ENCODE measurements around the gene SYTL1.
A peak's percentile ranks its signal among the peaks of the same experiment; 100 is the strongest.

Gene SYTL1

GRCh38 chr1:27363766-27364695, 22.2 kb downstream of the SYTL1 start:
- DNase-seq (ENCODE audit: low read depth in 2 of 2): no peak

- DNase-seq (ENCODE audit: low read depth in 2 of 2): no peak
These were observed 23.0 kb downstream of the SYTL1 start for GRCh38 chr1:27364696-27365371.

- DNase-seq (ENCODE audit: low read depth in 2 of 2): peak; percentile 61 to 69
These were observed 23.7 kb downstream of the SYTL1 start for GRCh38 chr1:27365372-27366112.

- peak; percentile 35 to 49 for DNase-seq (ENCODE audit: low read depth in 2 of 2)
These were observed 24.2 kb downstream of the SYTL1 start for GRCh38 chr1:27366113-27366410.

- DNase-seq (ENCODE audit: low read depth in 2 of 2): no peak
These were observed 24.8 kb downstream of the SYTL1 start, which contains the start of gene MAP3K6 for GRCh38 chr1:27366411-27367159. Gene MAP3K6 (minus strand): TSS chr1:27366961. CDS start chr1:27366597, 364 bp downstream.

- DNase-seq (ENCODE audit: low read depth in 2 of 2): no peak
These were observed 25.4 kb downstream of the SYTL1 start for GRCh38 chr1:27367160-27367650.

- no peak for DNase-seq (ENCODE audit: low read depth in 2 of 2)
These were observed 27.2 kb downstream of the SYTL1 start for GRCh38 chr1:27368869-27369582.

GRCh38 chr1:27372022-27372807, 30.4 kb downstream of the SYTL1 start:
- no peak for DNase-seq (ENCODE audit: low read depth in 2 of 2)

GRCh38 chr1:27372808-27373690, 31.2 kb downstream of the SYTL1 start:
- DNase-seq (ENCODE audit: low read depth in 2 of 2): no peak

- no peak for DNase-seq (ENCODE audit: low read depth in 2 of 2)
These were observed 32.7 kb downstream of the SYTL1 start, which contains the start of gene FCN3 for GRCh38 chr1:27374362-27375086. Gene FCN3 (minus strand): TSS chr1:27374824. CDS start chr1:27374818, 6 bp downstream.

- no peak for DNase-seq (ENCODE audit: low read depth in 2 of 2)
These were observed 36.1 kb downstream of the SYTL1 start for GRCh38 chr1:27377760-27378495.

GRCh38 chr1:27379564-27380122, 37.8 kb downstream of the SYTL1 start:
- no peak for DNase-seq (ENCODE audit: low read depth in 2 of 2)

GRCh38 chr1:27380224-27380623, 38.4 kb downstream of the SYTL1 start:
- no peak for DNase-seq (ENCODE audit: low read depth in 2 of 2)

- DNase-seq (ENCODE audit: low read depth in 2 of 2): no peak
These were observed 39.2 kb downstream of the SYTL1 start for GRCh38 chr1:27380766-27381733.

GRCh38 chr1:27381969-27382762, 40.3 kb downstream of the SYTL1 start:
- no peak for DNase-seq (ENCODE audit: low read depth in 2 of 2)
